T-helper 2 cell treated with Interferon-gamma antibody and Interleukin-4, amounts not matched to agents 100 ng/mL and 5 ng/mL, for 36 hours (primary cell): Measurements from ENCODE around the gene CUL9. TPM values are rescaled to one million over a fixed set of nuclear protein-coding genes. Genes with fewer than 3 reads are reported as not detected.

Experiments
- intact Hi-C: fragments of 100-400 bp; cut with micrococcal nuclease; formaldehyde crosslinking; loops from one replicate; pipeline ENCODE4 v1.15.1; 2023
- total RNA-seq: library from RNA; stranded (reverse); gene quantifications from 2 replicates; pipeline ENCODE4 v1.2.3, GENCODE V29; 2022

CUL9 gene
- total RNA-seq, 1 donor from 2014 or later = 45.5 TPM

GRCh38 chr6:43253401-43253800 lies 71.4 kb downstream of the CUL9 start:
- intact Hi-C loops = no loop called here

DNA sequence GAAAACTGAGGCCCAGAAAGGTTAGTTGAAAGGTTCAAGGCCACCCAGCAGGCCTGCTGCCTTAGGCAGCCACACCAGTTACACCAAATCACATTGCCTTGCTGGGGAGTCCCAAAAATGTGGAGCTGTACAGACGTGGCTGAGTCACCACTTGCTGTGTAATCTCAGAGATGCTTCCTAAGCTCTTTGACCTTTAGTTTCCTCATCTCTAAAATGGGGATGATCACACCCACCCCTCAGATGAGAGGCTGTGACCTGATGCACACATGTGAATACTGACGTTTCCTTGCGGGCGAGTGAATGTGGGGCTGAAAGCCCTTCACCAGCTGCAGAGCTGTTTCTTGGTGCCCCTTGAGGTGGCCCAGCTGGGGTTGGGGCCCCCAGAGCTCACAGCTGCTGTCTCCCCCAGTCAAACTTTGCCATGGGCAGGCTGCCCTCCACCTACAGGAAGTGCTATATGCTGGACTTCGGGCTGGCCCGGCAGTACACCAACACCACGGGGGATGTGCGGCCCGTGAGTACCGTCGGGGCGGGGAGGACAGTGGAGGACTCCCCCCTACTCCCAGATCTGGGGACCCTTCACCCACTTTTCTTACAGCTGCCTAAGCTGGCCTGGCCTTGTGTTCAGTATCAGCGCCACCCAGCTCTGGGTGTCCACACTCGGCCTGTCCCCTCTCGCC lies 72.3 kb downstream of the CUL9 start:
- intact Hi-C loops = no loop called here

DNA sequence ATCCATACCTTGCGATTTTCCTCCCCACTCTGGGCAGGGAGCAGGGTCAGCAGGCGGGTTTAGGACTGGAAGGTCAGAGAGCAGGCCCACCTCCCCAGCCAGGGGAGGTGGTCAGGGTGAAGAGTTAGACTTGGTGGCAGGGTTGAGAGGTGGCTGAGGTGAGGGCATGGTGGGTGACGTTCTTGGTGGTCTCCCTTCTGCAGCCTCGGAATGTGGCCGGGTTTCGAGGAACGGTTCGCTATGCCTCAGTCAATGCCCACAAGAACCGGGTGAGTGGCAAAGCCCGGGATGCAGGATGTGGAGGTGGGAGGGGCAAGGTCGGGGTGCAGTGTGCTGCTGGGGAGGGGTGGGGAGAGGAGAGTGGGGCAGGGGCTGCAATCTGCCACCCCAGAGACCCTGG lies 72.8 kb downstream of the CUL9 start:
- intact Hi-C loops = no loop called here

GRCh38 chr6:43255408-43256054 lies 73.5 kb downstream of the CUL9 start:
- intact Hi-C loops = no loop called here

GRCh38 chr6:43256670-43257366 lies 74.8 kb downstream of the CUL9 start:
- intact Hi-C loops = no loop called here

- intact Hi-C loops = no loop called here
Measured at GRCh38 chr6:43257367-43258145, 75.6 kb downstream of the CUL9 start.

DNA sequence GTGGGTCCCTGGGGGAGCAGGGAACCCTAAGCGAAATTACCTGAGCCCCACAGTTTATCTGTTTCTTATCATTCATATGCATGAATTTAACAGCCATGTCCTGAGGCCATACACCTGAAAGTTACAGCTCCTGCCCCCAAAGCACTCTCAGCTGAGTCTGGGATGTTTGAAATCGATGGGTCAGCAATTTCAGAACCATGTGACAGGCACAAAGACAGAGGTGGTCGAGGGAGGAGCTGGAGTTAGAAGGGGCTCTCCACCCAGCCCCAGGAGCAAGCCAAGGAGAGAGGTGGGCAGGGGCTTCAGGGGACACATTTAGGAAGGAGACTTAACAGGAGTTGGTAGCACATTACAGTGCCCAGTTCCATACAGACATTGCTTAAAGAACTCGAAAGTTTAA lies 76.2 kb downstream of the CUL9 start:
- intact Hi-C loops = no loop called here

DNA sequence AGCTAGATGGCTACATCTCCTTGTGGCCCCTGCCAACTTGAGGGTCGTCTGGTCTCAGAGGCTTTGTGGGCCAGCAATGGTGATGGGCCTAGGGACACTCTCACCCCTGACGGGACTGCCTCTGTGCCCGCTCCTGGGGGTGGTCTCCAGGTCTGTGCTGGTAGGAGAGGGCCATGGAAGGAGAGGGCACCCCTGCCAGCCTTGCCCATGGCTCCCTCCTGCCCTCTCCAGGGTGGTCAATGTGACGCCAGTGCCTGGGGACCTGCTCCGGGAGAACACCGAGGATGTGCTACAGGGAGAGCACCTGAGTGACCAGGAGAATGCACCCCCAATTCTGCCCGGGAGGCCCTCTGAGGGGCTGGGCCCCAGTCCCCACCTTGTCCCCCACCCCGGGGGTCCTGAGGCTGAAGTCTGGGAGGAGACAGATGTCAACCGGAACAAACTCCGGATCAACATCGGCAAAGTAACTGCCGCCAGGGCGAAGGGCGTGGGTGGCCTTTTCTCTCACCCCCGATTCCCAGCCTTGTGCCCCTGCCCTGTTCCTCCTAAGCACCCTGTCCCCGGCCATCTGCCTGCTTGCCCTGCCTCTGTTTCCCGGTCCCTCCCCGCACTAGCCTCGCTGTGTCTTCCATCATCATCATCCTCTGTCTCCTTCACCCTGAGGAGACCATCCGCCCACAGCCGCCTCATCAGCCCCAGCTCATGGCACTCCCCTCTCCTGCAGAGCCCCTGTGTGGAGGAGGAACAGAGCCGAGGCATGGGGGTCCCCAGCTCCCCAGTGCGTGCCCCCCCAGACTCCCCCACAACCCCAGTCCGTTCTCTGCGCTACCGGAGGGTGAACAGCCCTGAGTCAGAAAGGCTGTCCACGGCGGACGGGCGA lies 77.1 kb downstream of the CUL9 start:
- intact Hi-C loops = no loop called here

DNA sequence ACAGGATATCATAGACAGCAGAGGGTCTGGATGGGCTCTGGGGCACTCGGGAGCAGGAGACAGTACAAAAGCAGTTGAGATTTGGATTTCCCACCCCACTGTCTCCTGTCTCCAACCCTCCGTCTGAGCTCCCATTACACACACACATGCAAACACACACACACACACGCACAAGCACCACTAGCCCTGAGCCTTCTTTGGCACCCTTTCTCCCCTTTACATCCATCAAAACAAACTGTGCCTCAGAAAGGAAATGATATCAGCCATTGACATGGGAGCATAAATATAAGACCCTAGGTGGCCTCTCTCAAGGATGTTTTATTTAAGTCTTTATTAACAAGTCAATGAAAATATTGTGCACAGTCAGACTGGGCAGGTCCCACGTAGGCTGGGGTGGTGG lies 78.8 kb downstream of the CUL9 start:
- intact Hi-C loops = no loop called here

DNA sequence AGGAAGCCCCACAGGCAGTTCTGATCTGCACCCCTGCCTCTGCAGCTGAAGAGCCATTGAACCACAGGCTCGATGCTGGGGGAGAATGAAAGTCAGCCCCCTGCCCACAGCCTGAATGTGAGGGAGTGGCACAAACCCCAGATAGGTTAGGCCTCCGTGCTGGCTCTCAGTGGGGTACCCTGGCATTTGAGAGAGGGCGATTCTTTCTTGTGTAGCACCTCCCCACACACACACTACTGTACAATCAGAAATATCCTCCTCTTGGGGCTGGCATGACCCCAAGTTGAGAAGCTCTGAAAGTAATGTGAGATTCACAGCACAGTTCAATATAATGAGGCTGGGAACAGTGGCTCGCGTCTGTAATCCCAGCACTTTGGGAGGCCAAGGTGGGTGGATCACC lies 79.2 kb downstream of the CUL9 start:
- intact Hi-C loops = no loop called here

- intact Hi-C loops = no loop called here
Measured at GRCh38 chr6:43262000-43262779, 80.2 kb downstream of the CUL9 start.

- intact Hi-C loops = loop anchor here (1.0 kb wide), 2 partner anchors 135 to 243 kb away; no protein-coding TSS in a partner anchor
Measured at GRCh38 chr6:43262780-43263313, 80.9 kb downstream of the CUL9 start.

DNA sequence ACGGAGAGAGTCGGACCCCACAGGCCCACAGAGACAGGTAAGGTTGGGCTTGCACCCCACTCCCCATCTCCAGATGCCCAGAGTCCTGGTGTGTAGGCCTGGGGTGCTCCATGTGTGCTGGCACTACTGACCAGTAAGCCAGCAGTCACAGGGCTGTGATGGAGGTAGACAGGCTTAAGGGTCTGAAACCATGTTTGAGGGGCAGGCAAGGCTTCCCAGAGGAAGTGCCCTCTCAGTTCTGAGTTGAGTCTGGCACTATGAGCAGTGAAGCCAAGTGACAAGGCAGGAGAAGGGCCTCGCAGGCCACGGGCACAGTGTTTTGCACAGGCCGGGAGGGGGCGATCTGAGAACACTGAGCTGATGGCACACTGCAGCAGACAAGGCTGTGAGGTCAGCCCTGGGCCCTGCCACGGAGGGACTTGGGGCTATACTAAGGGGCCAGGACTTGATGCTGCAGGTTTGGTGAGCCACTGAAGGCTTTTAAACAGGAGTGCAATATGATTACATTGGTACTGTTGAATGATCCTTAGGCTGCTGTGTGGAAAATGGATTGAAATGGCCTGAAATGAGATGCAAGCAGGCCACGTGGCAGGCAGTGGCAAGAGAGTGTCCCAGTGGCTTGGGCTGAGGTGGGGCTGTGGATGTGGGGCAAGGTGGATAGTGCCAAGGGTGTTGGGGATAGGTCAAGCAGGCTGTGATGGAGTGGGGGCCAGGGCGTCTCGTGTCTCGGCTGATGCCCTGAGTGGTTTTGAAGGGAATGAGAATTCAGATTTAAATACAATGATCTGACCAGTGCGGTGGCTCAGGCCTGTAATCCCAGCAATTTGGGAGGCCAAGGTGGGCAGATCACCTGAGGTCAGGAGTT lies 81.5 kb downstream of the CUL9 start:
- intact Hi-C loops = loop anchor here (1.0 kb wide), 2 partner anchors 135 to 243 kb away; no protein-coding TSS in a partner anchor

DNA sequence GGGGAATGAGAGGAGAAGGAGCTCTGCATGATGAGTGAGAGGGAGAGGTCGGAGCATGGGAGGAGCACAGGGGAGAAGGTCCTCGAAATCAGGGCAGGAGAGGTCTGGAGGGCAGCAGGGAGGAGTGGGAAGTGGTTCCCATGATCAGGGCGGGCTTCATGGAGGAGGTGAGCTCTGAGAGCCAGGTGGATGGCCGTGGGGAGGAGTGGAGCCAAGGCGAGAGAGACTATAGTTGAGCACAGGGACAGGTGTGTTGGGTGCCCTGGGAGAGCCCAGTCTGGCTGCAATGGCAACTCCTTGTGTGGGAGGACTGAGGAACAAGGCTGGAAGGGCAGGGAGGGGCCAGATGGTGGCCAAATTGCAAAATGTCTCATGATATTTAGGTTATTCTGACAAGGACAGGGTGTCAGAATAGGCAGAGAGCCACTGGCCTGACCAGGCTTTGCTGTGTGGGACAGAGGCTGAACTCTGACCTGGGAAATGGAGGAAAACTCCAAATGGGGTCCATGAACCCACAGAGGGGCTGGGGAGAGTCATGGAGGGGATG lies 82.7 kb downstream of the CUL9 start:
- intact Hi-C loops = no loop called here

DNA sequence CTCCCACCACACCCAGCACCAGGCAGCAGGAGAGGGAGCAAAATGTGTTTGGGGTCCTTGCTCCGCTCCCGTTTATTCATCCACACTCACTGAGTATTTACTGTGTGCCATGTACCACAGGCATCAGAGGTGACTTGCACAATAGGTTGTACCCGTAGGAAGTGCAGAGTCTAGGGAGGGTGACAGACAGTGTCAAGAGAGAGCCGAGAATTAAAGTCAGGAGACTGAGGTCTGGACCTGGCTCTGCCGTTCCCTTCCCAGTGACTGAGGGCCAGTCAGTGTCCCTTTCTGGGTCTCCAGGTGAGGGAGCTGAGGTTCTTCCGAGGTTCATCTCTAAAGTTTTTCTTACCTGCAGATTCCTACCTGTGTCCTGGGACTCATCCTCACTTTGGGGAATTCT lies 83.6 kb downstream of the CUL9 start:
- intact Hi-C loops = no loop called here

DNA sequence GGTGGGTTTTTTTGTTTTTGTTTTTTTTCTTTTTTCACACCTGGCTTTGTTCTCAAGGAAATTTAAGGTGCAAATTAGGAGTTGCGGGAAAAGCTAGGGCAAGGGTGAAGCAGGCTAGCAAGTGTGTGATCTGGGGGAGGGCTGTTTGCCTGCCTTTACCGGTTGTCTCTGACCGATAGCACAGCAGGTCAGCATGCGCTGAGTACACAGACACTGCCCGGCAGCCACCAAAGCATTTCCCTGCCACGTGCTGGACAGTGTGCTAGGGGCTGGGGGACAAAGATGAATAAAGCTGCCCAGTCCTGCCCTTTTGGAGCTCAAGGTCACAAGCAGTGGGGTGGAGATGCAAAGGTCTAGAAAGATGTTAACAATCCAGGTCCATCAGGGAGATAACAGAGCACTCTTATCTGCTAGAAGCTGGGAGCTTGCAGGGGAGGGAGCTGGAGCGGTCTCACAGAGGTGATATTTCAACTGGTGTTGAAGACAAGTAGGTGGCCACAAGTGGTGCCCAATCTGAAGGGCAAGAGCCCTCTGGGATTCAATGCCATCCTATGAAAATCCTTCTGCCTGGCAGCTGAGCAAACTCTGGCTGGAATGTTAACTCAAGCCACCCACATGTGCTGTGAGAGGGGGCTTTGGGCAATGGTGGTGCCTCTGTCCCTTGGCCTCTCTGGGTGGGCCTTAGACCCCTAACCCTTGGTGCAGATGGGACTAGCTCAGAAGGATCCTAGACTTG lies 85.8 kb downstream of the CUL9 start:
- intact Hi-C loops = no loop called here

DNA sequence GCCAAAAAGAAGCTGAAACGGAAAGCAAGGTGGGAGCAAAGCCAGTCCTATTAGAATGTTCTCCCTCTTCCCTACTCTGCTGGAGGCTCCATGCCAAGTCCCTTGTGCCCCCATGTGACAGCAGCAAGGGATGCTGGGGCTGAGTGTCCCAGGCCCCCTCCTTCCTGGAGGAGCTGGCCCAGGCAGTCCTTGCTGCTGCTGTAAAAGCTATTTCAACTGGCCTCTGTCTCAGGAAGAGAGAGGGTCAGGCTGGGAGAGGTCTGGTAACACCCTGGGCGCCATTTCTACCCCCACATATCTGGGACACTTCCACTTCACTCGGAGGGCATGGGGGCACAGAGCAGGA lies 86.3 kb downstream of the CUL9 start:
- intact Hi-C loops = no loop called here

DNA sequence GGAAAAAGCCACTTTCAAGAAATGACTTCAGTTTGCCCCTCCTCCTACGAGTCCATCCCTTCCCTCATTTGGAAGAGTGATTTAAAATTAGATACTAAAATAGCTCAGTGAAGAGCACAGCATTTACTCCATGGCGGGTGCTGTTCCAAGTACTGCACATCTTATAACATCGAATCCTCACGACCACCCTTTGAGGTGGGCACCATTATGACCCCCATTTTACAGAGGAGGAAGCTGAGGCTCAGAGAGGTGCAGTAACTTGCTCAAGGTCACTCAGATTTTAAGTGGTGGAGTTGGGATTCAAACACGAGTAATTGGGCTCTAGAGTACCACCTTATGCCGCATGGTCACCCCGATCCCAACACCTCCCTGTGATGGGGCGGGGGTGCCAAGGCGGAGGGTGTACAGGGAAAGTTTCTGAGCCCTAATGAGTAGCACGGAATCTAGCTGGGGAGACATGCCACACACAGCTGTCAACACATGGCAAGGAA lies 86.8 kb downstream of the CUL9 start:
- intact Hi-C loops = no loop called here
